HFFc6 (cell line): ENCODE measurements around the gene CYBC1. TPM values are rescaled to one million over a fixed set of nuclear protein-coding genes. Genes with fewer than 3 reads are reported as not detected.

Experiments
- DNase-seq: peaks from one replicate; pipeline ENCODE4 v3.0.0-alpha.2; 2018
- H3K27ac Mint-ChIP-seq: 2 replicates; pipeline ENCODE4 v1.8.0; 2020; ENCODE audit warnings: mild to moderate bottlenecking, mixed read lengths
- H3K27me3 Mint-ChIP-seq: 2 replicates; pipeline ENCODE4 v1.8.0; 2021; ENCODE audit warnings: mild to moderate bottlenecking, moderate library complexity, mixed read lengths; ENCODE audit not compliant: insufficient read depth
- H3K36me3 Mint-ChIP-seq: 2 replicates; pipeline ENCODE4 v1.8.0; 2021; ENCODE audit warnings: low read depth, mixed read lengths
- H3K4me1 Mint-ChIP-seq: 2 replicates; pipeline ENCODE4 v1.8.0; 2020; ENCODE audit warnings: low read depth, mixed read lengths
- H3K4me3 Mint-ChIP-seq: 2 replicates; pipeline ENCODE4 v1.8.0; 2020; ENCODE audit warnings: mild to moderate bottlenecking, moderate library complexity, mixed read lengths
- H3K9me3 Mint-ChIP-seq: 2 replicates; pipeline ENCODE4 v1.8.0; 2020; ENCODE audit warnings: mild to moderate bottlenecking, mixed read lengths
- total RNA-seq, 6 experiments: library from RNA; stranded (reverse); fragmentation: NEBNext Ultra II Directional; extraction: Animal tissue kit (Norgen Biotek cat#: 25700); gene quantifications; 2 replicates in 1 of 6; 3 replicates in 5 of 6; pipeline ENCODE4 v1.2.3, GENCODE V29; 2021
- TF ChIP-seq, protein P1 (sequence below): fragments of 200-600 bp; sonication (generic); IDR thresholded peaks from 2 replicates; pipeline ENCODE4 v1.5.0; 2021; ENCODE audit warnings: antibody characterized with exemption, mild to moderate bottlenecking

Gene CYBC1
- total RNA-seq, 6 experiments from 2014 or later, result 47.4 to 60.5 (median 48.7) TPM

- Mint-ChIP-seq H3K36me3 (no peaks in the 10 kb centered on the region; the same call in 1 of the 2 replicates), H3K27ac (0 out of 2 replicates have a peak overlapping the region, but pooled peaks have one; percentile 33), H3K4me3 (no peak overlapping the region), H3K9me3 (no peaks in the 10 kb centered on the region), H3K27me3 (peaks cover 1% of the 10 kb centered on the region; the same call in 1 of the 2 replicates), H3K4me1 (peaks cover 28% of the 10 kb centered on the region)
- TF ChIP-seq, protein P1, sequence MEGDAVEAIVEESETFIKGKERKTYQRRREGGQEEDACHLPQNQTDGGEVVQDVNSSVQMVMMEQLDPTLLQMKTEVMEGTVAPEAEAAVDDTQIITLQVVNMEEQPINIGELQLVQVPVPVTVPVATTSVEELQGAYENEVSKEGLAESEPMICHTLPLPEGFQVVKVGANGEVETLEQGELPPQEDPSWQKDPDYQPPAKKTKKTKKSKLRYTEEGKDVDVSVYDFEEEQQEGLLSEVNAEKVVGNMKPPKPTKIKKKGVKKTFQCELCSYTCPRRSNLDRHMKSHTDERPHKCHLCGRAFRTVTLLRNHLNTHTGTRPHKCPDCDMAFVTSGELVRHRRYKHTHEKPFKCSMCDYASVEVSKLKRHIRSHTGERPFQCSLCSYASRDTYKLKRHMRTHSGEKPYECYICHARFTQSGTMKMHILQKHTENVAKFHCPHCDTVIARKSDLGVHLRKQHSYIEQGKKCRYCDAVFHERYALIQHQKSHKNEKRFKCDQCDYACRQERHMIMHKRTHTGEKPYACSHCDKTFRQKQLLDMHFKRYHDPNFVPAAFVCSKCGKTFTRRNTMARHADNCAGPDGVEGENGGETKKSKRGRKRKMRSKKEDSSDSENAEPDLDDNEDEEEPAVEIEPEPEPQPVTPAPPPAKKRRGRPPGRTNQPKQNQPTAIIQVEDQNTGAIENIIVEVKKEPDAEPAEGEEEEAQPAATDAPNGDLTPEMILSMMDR, result no peak
- DNase-seq, result peak; percentile 52
Measured at GRCh38 chr17:82399041-82399441, 51.5 kb downstream of the CYBC1 start.

GRCh38 chr17:82397449-82398335 lies 52.9 kb downstream of the CYBC1 start:
- H3K27me3 Mint-ChIP-seq, result peaks cover 1% of the 10 kb centered on the region; the same call in 1 of the 2 replicates
- no peaks in the 10 kb centered on the region for H3K9me3 Mint-ChIP-seq
- H3K4me1 Mint-ChIP-seq, result peaks cover 28% of the 10 kb centered on the region
- TF ChIP-seq, protein P1, result no peak
- no peak for DNase-seq
- H3K36me3 Mint-ChIP-seq, result no peaks in the 10 kb centered on the region; the same call in 1 of the 2 replicates
- H3K4me3 Mint-ChIP-seq, result no peak overlapping the region
- no peak overlapping the region for H3K27ac Mint-ChIP-seq

- TF ChIP-seq, protein P1, result no peak
- Mint-ChIP-seq H3K27ac (peak overlapping the region; percentile 75), H3K27me3 (peaks cover 1% of the 10 kb centered on the region; the same call in 1 of the 2 replicates), H3K36me3 (no peaks in the 10 kb centered on the region; the same call in 1 of the 2 replicates), H3K4me1 (peaks cover 28% of the 10 kb centered on the region), H3K9me3 (no peaks in the 10 kb centered on the region), H3K4me3 (peak overlapping the region; percentile 29; the same call in 1 of the 2 replicates)
- DNase-seq, result peak; percentile 82
Measured at GRCh38 chr17:82396601-82397435, 53.7 kb downstream of the CYBC1 start.

GRCh38 chr17:82394278-82394677 lies 56.3 kb downstream of the CYBC1 start:
- TF ChIP-seq, protein P1, result no peak
- Mint-ChIP-seq H3K9me3 (no peaks in the 10 kb centered on the region), H3K4me1 (peaks cover 23% of the 10 kb centered on the region), H3K27ac (no peak overlapping the region), H3K36me3 (no peaks in the 10 kb centered on the region), H3K4me3 (no peak overlapping the region), H3K27me3 (no peaks in the 10 kb centered on the region)
- no peak for DNase-seq

- DNase-seq, result no peak
- TF ChIP-seq, protein P1, result no peak
- Mint-ChIP-seq H3K4me3 (no peak overlapping the region), H3K27me3 (peaks cover under 1% of the 10 kb centered on the region; the same call in 1 of the 2 replicates), H3K4me1 (peaks cover 17% of the 10 kb centered on the region), H3K36me3 (no peaks in the 10 kb centered on the region), H3K27ac (no peak overlapping the region), H3K9me3 (no peaks in the 10 kb centered on the region)
Measured at GRCh38 chr17:82392941-82393340, 57.6 kb downstream of the CYBC1 start.
